ENCODE results near the gene WDR6.

The WDR6 gene

DNA sequence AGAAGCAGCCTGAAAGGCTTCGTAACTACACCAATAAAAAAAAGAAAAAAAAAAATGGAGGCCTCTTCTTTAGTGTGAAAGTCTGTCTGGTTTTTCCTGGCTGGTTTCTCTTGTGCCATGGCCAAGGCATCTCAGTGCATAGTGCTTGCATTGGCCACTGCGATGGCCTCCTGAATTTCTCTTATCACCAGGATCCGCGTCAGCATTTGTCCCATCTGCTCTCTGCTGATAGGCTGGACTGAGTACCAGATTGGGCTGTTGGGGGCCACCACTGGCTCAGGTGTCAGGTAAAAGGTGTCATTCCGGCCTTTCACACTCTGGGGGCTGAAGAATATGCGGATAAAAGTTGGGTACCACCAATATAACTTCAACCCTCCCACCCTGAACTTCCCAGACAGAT, 23.1 kb downstream of the WDR6 start:
- no peak for DNase-seq

DNA sequence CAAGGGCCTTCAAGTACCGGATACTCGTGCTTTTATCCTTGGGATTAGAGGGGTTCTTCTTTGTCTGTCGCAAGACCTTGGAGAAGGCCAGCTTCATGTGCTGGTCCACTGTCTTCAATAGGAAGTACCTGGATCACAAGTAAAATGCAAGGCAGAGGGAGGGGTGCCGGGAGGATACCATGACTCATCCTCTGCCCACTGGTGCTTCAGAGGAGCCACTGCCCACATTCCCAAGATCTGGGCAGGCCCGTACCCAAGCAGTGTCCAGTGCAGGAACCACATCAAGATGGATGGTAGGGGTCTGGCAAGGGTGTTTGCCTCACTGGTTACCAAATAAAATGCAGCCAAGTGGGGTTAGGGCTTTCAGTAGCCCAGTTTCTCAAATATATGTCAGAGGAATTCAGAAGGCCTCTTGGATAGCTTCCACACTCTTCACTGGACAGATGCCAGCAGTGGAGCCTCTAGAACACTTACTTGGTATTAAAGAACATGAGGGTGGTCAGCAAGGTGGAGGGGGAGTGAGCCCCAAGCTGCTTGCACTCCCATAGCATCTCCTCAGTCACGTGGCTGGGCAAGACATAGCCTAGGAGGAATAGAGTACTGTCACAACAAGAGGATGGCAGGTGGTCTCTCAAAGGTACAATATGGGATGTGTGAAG, 25.6 kb downstream of the WDR6 start:
- no peak for DNase-seq

DNA sequence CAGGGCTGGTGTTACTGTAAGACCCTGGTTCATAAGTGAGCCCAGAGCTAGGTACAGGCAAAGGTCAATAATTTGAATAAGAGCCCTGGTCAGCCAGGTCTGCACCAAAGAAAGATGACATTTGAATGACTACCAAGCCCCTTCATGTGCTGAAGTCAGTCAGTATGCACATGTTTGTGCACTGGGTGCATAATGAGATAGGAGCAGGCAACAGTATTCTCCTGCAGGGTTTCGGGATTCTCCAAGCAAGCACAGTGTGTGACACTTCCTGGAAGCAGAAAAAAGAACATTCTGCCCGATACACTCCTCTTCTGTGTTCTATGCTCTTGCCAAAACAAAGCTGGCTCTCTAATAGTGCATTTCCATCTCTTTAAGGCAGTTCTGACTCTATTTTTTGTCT, 27.5 kb downstream of the WDR6 start:
- DNase-seq, result no peak

GRCh38 chr3:49035281-49035680, 28.1 kb downstream of the WDR6 start:
- no peak for DNase-seq

GRCh38 chr3:49053543-49053942, 46.4 kb downstream of the WDR6 start:
- no peak for DNase-seq

DNA sequence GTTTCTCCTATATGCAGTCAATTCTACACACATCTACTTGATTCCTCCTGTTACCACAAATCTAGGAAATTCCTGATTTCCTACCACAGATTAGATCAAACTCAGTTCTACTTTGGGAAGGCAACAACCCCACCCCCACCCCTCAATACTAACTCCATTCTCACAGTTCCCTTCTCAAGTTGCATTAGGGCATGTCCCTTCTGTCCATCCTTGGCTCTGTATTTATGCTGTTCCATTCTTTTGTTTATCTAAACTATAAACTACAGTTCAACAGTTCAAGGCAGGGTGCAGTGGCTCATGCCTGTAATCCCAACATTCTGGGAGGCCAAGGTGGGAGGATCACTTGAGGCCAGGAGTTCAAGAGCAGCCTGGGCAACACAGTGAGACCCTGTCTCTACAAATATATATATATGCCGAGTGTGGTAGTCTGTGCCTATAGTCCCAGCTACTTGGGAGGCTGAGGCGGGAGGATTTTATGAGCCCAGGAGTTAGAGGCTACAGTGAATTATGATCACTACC, 47.2 kb downstream of the WDR6 start:
- DNase-seq, result no peak

- no peak for DNase-seq
These were observed 50.1 kb downstream of the WDR6 start for GRCh38 chr3:49057268-49057667.

GRCh38 chr3:49058011-49058410, 50.8 kb downstream of the WDR6 start:
- no peak for DNase-seq

Data from stimulated activated CD4-positive, alpha-beta T cell treated with anti-CD3 and anti-CD28 coated beads, Interleukin-15, amount 100 ng/mL, for 24 hours (primary cell).